ENCODE data around the gene GAS2. TPM values are rescaled to one million over a fixed set of nuclear protein-coding genes. Genes with fewer than 3 reads are reported as not detected.
A peak's percentile ranks its signal among the peaks of the same experiment; 100 is the strongest.
"Not testable (repeated sequence)": the region's sequence is repeated elsewhere in the genome, so short reads cannot be mapped to it uniquely, and the experiment has no call there.

Gene GAS2
- polyA plus RNA-seq (ENCODE audit: insufficient read depth in 1 of 5, insufficient read length in 5 of 5, low replicate concordance in 1 of 5), result 10 to 100 TPM in 2 of 5 donors, 1 to 10 TPM in 3; 8.1 to 16.0 (median 8.5) TPM
- long read RNA-seq, donor 1, transcript GAS2-211 (1 exons, 895 nt), result major isoform, 7 of 19 reads
- long read RNA-seq, donor 1, partial matches to known transcripts, result 11 of 19 reads
- long read RNA-seq, donor 1, other reads (novel, unspliced or antisense), result 0 of 19 reads
- long read RNA-seq, donor 2, partial matches to known transcripts, result 0 of 4 reads
- long read RNA-seq, donor 2, other reads (novel, unspliced or antisense), result 0 of 4 reads
- long read RNA-seq, donor 3, transcript GAS2-211 (1 exons, 895 nt), result major isoform, 7 of 9 reads
- long read RNA-seq, donor 3, partial matches to known transcripts, result 0 of 9 reads
- long read RNA-seq, donor 3, other reads (novel, unspliced or antisense), result 0 of 9 reads
- long read RNA-seq, donor 4, transcript GAS2-211 (1 exons, 895 nt), result major isoform, 7 of 7 reads
- long read RNA-seq, donor 4, partial matches to known transcripts, result 0 of 7 reads
- long read RNA-seq, donor 4, other reads (novel, unspliced or antisense), result 0 of 7 reads
- long read RNA-seq, donor 5, transcript GAS2-211 (1 exons, 895 nt), result major isoform, 13 of 16 reads
- long read RNA-seq, donor 5, partial matches to known transcripts, result 0 of 16 reads
- long read RNA-seq, donor 5, other reads (novel, unspliced or antisense), result 0 of 16 reads
- long read RNA-seq, donor 6, transcript GAS2-211 (1 exons, 895 nt), result major isoform, 17 of 87 reads
- long read RNA-seq, donor 6, partial matches to known transcripts, result 6 of 87 reads
- long read RNA-seq, donor 6, other reads (novel, unspliced or antisense), result 64 of 87 reads
- long read RNA-seq, donor 7, transcript GAS2-211 (1 exons, 895 nt), result major isoform, 6 of 6 reads
- long read RNA-seq, donor 7, partial matches to known transcripts, result 0 of 6 reads
- long read RNA-seq, donor 7, other reads (novel, unspliced or antisense), result 0 of 6 reads
- long read RNA-seq, donor 8, partial matches to known transcripts, result 0 of 3 reads
- long read RNA-seq, donor 8, other reads (novel, unspliced or antisense), result 0 of 3 reads

GRCh38 chr11:22666325-22666687 is at the start of gene GAS2:
GAS2 (plus strand) TSS chr11:22666611; CDS start chr11:22674870, 8,259 bp downstream.
- DNase-seq, result peak in 1 of 2 donors; percentile 35

GRCh38 chr11:22617868-22618267 is 48.5 kb upstream of the GAS2 start:
- DNase-seq, result no peak

GRCh38 chr11:22624742-22625447 is 41.5 kb upstream of the GAS2 start:
- peak; percentile 65 to 69 for DNase-seq

GRCh38 chr11:22625448-22626287 is 40.7 kb upstream of the GAS2 start, which contains the start of gene FANCF:
FANCF (minus strand) TSS chr11:22625823; CDS start chr11:22625810, 13 bp downstream.
- peak; percentile 98 for DNase-seq

- no peak for DNase-seq
Measured at GRCh38 chr11:22626573-22627239, 39.7 kb upstream of the GAS2 start.

- no peak for DNase-seq
Measured at GRCh38 chr11:22627421-22627820, 39.0 kb upstream of the GAS2 start.

- DNase-seq, result no peak
Measured at GRCh38 chr11:22633354-22633902, 33.0 kb upstream of the GAS2 start.

GRCh38 chr11:22634897-22635629 is 31.3 kb upstream of the GAS2 start:
- no peak for DNase-seq

- DNase-seq, result no peak
Measured at GRCh38 chr11:22635689-22636088, 30.7 kb upstream of the GAS2 start.

- no peak for DNase-seq
Measured at GRCh38 chr11:22640862-22641261, 25.5 kb upstream of the GAS2 start.

GRCh38 chr11:22641559-22641958 is 24.9 kb upstream of the GAS2 start:
- no peak for DNase-seq

- DNase-seq, result not testable (repeated sequence)
Measured at GRCh38 chr11:22652346-22652745, 14.1 kb upstream of the GAS2 start.

GRCh38 chr11:22656130-22656529 is 10.3 kb upstream of the GAS2 start:
- no peak for DNase-seq

GRCh38 chr11:22657101-22657694 is 9.2 kb upstream of the GAS2 start:
- DNase-seq, result no peak

GRCh38 chr11:22659783-22660182 is 6.6 kb upstream of the GAS2 start:
- DNase-seq, result no peak

GRCh38 chr11:22666688-22667439 is 453 bp downstream of the GAS2 start:
- peak; percentile 41 to 45 for DNase-seq

GRCh38 chr11:22668005-22668796 is 1.8 kb downstream of the GAS2 start:
- no peak for DNase-seq
